WTC11 (cell line): ENCODE measurements around the gene PBX3.

ENCODE experiments used
- IRF1 ChIP-seq: sonication (generic); formaldehyde crosslinking; IDR thresholded peaks from 2 replicates; pipeline ENCODE4 v1.8.0; 2023; ENCODE audit warnings: missing genetic modification reagents
- NR2C2 ChIP-seq: sonication (generic); formaldehyde crosslinking; IDR thresholded peaks from 2 replicates; pipeline ENCODE4 v1.8.0; 2022; ENCODE audit warnings: mild to moderate bottlenecking, missing genetic modification reagents
- TEAD1 ChIP-seq: sonication (generic); formaldehyde crosslinking; IDR thresholded peaks from 2 replicates; pipeline ENCODE4 v1.8.0; 2022; ENCODE audit warnings: mild to moderate bottlenecking, missing genetic modification reagents
- USF1 ChIP-seq: sonication (generic); formaldehyde crosslinking; IDR thresholded peaks from 2 replicates; pipeline ENCODE4 v1.8.0; 2022; ENCODE audit warnings: mild to moderate bottlenecking, missing genetic modification reagents
- ZNF121 ChIP-seq: sonication (generic); formaldehyde crosslinking; IDR thresholded peaks from 2 replicates; pipeline ENCODE4 v1.8.0; 2023; ENCODE audit warnings: missing genetic modification reagents
- ZNF263 ChIP-seq: sonication (generic); formaldehyde crosslinking; IDR thresholded peaks from 2 replicates; pipeline ENCODE4 v1.8.1; 2022; ENCODE audit warnings: low read depth, mild to moderate bottlenecking, moderate library complexity, missing genetic modification reagents
- TF ChIP-seq, protein P1 (sequence below): fragments of 200-600 bp; IDR thresholded peaks from 2 replicates; pipeline ENCODE4 v1.8.0; 2022; ENCODE audit warnings: antibody characterized with exemption
- TF ChIP-seq, protein P2 (sequence below): sonication (generic); formaldehyde crosslinking; IDR thresholded peaks from 2 replicates; pipeline ENCODE4 v1.8.1; 2022; ENCODE audit warnings: low read depth, mild to moderate bottlenecking, moderate library complexity, missing genetic modification reagents, borderline replicate concordance
- TF ChIP-seq, protein P3 (sequence below): sonication (generic); formaldehyde crosslinking; IDR thresholded peaks from 2 replicates; pipeline ENCODE4 v1.8.1; 2023; ENCODE audit warnings: mild to moderate bottlenecking, missing genetic modification reagents, moderate library complexity
- TF ChIP-seq, protein P4 (sequence below): sonication (generic); formaldehyde crosslinking; IDR thresholded peaks from 2 replicates; pipeline ENCODE4 v1.8.1; 2023; ENCODE audit warnings: mild to moderate bottlenecking, missing genetic modification reagents, moderate library complexity

DNA sequence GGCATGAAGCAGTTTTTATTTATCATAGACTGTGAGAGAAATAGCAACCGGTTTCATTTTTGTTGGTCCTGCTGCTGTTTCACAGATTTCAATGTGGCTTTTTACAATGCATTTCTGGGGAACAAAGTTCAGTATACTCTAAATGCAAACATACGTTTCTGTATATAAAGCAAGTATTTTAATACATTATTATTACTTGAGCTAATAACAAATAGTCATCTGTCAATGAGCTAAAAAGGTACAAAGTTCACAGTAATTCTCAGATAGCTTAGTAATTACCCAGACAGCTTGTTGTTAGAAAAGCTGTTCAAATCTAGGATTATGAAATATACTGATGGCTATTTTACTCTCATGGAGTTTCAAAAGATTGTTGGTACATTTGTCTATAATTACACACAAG lies 50.8 kb downstream of the PBX3 start:
- TF ChIP-seq, protein P1, sequence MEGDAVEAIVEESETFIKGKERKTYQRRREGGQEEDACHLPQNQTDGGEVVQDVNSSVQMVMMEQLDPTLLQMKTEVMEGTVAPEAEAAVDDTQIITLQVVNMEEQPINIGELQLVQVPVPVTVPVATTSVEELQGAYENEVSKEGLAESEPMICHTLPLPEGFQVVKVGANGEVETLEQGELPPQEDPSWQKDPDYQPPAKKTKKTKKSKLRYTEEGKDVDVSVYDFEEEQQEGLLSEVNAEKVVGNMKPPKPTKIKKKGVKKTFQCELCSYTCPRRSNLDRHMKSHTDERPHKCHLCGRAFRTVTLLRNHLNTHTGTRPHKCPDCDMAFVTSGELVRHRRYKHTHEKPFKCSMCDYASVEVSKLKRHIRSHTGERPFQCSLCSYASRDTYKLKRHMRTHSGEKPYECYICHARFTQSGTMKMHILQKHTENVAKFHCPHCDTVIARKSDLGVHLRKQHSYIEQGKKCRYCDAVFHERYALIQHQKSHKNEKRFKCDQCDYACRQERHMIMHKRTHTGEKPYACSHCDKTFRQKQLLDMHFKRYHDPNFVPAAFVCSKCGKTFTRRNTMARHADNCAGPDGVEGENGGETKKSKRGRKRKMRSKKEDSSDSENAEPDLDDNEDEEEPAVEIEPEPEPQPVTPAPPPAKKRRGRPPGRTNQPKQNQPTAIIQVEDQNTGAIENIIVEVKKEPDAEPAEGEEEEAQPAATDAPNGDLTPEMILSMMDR: no peak
- TF ChIP-seq, protein P2, sequence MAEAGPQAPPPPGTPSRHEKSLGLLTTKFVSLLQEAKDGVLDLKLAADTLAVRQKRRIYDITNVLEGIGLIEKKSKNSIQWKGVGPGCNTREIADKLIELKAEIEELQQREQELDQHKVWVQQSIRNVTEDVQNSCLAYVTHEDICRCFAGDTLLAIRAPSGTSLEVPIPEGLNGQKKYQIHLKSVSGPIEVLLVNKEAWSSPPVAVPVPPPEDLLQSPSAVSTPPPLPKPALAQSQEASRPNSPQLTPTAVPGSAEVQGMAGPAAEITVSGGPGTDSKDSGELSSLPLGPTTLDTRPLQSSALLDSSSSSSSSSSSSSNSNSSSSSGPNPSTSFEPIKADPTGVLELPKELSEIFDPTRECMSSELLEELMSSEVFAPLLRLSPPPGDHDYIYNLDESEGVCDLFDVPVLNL (CRISPR knock-in tag): no peak
- TF ChIP-seq ZNF263 (CRISPR knock-in tag): no peak
- TF ChIP-seq NR2C2 (CRISPR knock-in tag): no peak
- no peak for TF ChIP-seq ZNF121 (CRISPR knock-in tag)
- TF ChIP-seq USF1: no peak
- TF ChIP-seq TEAD1 (CRISPR knock-in tag): no peak
- TF ChIP-seq, protein P3, sequence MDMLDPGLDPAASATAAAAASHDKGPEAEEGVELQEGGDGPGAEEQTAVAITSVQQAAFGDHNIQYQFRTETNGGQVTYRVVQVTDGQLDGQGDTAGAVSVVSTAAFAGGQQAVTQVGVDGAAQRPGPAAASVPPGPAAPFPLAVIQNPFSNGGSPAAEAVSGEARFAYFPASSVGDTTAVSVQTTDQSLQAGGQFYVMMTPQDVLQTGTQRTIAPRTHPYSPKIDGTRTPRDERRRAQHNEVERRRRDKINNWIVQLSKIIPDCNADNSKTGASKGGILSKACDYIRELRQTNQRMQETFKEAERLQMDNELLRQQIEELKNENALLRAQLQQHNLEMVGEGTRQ (CRISPR knock-in tag): no peak
- TF ChIP-seq, protein P4, sequence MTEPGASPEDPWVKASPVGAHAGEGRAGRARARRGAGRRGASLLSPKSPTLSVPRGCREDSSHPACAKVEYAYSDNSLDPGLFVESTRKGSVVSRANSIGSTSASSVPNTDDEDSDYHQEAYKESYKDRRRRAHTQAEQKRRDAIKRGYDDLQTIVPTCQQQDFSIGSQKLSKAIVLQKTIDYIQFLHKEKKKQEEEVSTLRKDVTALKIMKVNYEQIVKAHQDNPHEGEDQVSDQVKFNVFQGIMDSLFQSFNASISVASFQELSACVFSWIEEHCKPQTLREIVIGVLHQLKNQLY (CRISPR knock-in tag): no peak
- TF ChIP-seq IRF1 (CRISPR knock-in tag): no peak
